Measurements from ENCODE around the gene ROBO1.

The ROBO1 gene

GRCh38 chr3:79297245-79297960 is 470.4 kb downstream of the ROBO1 start:
- no peak for DNase-seq

DNA sequence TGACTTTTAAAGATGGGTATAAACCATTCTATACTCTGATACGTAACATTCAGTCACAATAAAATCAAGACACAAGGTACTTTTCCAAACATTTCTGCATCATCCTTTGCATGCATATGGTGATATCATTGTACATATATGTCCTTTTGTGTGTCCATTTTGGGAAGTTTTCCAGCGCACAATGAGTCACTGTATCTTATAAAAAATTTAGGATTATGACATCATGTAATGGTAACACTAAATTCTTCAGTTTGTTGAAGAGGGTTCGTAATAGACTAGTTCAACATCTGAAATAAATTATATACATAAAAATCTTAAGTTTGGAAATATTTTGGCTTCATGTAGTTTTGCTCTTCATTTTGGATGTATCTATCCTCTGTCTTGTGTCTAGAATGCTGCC is 480.9 kb downstream of the ROBO1 start:
- DNase-seq: no peak

- no peak for DNase-seq
Observed at GRCh38 chr3:79285871-79286270, 481.9 kb downstream of the ROBO1 start.

DNA sequence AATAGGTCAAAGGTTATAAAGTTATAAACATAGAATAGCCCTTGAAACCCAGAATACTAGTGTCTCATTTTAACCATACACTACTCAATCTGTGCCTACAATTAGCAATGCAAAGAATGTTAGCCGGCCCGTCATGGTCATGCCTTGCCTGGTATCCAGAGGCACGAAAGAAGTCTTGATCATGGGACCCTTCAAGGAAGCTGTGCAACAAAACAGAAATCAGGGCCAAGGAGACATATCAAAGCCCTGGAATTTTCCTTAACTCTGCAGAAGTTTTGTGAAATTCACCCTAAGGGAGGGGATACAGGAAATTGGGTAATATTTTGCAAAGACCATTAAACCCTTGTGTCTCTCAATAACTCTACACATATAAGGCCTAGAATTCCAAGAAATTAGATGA is 482.4 kb downstream of the ROBO1 start:
- DNase-seq: no peak

- no peak for DNase-seq
Observed at GRCh38 chr3:79284781-79285180, 483.0 kb downstream of the ROBO1 start.

GRCh38 chr3:79278681-79279080 is 489.1 kb downstream of the ROBO1 start:
- DNase-seq: no peak

DNA sequence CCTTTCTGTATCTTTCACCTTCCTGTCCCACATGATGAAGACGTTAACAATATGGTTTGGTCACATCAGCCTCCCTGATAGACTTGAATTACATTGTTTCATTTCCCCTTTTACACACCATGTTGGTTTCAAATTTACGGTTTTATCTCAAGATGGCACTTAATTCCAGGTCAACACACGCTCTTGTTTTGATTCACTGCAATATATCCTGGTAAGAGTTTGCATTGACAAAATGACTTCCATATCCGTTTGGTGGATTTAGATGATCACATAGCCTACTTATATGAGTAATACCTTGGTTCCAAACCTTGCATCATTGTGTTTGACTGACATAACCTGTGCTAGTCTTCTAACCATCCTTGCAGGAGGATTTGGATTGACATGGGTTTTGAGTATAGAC is 499.4 kb downstream of the ROBO1 start:
- no peak for DNase-seq

- DNase-seq: no peak
Observed at GRCh38 chr3:79264892-79265291, 502.9 kb downstream of the ROBO1 start.

DNA sequence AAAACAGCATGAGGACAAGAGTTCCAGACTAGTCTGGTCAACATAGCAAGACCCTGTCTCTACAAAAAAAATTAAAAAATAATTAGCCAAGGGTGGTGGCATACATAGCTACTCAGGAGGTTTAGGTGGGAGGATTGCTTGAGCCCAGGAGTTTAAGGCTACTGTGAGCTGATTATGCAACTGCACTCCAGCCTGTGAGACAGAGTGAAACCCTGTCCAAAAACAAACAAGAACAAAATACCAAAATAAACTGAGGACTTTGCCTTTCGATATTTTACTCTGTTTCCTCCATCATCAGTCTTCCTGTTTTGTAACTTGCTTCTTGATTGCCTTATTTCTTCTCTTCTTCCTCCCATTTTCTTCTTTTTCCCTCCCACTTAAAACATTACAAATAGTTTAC is 504.4 kb downstream of the ROBO1 start:
- no peak for DNase-seq

GRCh38 chr3:79258479-79258878 is 509.3 kb downstream of the ROBO1 start:
- DNase-seq: no peak

DNA sequence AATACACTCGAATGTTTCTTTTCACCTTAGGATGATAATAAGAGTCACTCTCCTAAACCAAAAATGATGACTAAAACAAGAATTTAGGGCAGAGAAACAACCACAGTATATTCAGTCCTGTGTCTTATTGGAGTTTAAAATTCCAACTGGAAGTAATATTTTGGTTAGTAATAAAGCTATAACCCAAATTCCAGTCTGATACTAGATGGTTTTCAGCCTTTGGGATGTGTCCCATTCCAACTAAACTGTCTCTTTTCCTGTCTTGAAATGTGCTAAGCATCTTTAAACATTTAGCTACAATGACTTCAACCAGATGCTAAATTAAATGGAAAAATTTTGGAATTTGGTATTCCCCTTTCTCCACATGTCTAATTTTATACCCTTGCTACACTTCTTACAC is 510.0 kb downstream of the ROBO1 start:
- DNase-seq: no peak

DNA sequence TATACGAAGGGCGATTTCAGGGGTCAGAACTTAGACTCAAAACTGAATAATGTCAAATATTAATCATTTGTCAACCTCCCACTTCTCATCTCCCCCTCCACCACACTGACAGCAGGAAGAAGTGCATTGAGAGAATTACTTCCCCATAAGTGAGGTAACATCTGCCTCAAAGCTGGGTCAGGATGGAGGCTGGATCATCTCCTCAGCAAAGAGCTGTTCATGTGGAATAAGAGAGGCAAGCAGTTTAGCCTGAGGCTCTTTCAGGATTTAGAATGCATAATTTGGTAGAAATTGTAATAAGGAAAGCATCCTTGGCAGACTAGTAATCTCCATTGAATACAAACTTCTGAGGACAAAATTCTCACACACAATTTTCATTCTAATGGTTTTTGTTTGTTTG is 512.1 kb downstream of the ROBO1 start:
- DNase-seq: no peak

DNA sequence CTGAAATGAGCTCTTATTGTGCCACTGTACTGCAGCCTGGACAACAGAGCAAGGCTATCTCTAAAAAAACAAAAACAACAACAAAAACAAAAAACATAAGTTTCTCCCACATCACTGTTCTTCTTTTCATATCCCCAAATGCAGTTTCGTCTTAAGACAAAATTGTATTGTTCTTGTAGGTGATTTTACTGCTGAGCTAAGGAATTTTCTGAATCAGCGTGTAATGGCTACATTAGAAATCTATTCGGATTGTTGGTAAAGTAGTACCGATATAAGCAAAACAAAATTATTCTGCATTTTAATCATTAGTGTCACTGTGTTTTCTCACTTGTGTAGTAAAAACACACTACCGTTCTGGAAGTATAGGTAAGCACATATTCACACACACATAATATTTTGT is 512.5 kb downstream of the ROBO1 start:
- DNase-seq: no peak

DNA sequence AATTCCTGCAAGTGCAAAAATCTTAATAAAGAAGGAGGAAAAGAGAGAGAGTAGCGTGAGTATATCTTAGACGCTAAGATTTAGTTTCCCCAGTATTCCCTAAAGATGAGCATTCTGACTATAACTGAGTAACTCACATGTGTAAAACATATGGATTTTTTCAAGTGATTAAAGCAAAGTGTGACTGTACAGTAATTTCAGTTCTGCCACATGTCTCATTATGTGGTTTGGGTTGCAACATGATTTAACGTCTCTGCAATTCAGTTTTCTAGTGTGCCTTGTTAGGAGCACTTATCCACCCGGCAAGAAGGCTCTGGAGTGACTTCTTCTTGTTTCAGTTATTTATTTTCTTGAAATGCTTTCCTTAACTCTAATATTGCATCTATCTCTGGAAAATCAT is 514.1 kb downstream of the ROBO1 start:
- DNase-seq: no peak

- DNase-seq: no peak
Observed at GRCh38 chr3:79253271-79253670, 514.5 kb downstream of the ROBO1 start.

GRCh38 chr3:79250746-79251145 is 517.1 kb downstream of the ROBO1 start:
- DNase-seq: no peak

DNA sequence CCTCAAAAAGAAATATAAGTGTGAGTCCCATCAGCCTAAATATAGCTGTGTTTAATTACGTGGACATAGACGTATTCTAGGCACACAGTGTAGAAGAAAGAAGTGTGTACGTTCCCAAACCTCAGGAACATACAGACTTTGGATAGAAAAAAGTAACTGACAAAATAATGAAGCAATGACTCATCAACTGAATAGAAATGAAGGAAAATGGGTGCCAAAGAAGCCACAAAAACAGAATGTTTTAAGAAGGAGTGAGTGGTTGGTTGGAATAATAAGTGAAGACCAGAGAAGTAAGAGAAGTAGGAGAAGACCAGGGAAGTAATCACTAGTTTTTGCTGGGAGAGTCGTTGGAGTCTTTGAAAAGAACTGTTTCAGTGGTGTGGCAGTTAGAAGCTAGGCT is 518.1 kb downstream of the ROBO1 start:
- no peak for DNase-seq

GRCh38 chr3:79247725-79248043 is 520.1 kb downstream of the ROBO1 start:
- no peak for DNase-seq

- DNase-seq: no peak
Observed at GRCh38 chr3:79246875-79247724, 520.7 kb downstream of the ROBO1 start.

GRCh38 chr3:79245284-79246138 is 522.3 kb downstream of the ROBO1 start:
- no peak for DNase-seq

DNA sequence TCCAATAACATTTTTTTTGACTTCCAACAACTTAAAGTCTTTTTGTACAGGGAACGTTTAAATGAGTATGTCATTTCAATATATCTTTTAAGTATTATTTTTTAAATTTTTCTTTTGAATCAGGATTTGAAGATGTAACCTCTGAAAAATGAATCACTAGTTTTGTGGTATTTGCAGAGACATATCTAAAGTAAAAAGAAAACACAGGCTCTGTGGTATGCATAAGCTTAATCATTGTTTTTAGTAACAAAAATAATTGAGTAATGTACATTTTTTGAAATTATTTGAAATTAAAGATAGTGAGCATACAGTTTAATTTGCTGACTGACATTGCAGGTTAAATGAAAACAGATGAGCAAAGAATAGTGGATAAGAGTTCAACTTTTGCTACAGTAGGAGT is 531.3 kb downstream of the ROBO1 start:
- no peak for DNase-seq

DNA sequence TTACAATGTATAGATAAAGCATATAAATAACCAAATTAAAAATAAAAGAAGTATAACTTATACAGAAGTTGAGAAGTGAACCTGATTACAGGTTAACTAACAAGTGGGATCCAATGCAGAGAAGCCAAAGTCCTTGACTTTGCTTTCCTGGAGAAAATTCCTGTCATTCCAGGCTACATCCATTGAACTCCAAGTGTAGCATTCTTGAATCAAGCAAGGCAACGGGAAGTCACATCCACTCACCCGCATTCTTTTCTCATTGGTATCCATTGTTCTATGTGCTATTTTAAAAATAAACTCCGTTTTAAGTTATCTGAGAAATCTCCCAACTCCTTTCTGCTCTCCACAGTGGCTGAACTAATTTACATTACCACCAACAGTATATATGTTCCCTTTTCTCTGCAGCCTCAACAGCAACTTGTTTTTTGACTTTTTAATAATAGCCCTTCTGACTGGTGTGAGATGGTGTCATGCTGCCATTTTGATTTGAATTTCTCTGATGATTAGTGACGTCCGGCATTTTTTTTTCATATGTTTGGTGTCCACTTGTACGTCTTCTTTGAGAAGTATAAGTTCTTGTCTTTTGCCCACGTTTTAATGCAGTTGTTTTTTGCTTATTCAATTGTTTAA is 534.3 kb downstream of the ROBO1 start:
- no peak for DNase-seq

DNA sequence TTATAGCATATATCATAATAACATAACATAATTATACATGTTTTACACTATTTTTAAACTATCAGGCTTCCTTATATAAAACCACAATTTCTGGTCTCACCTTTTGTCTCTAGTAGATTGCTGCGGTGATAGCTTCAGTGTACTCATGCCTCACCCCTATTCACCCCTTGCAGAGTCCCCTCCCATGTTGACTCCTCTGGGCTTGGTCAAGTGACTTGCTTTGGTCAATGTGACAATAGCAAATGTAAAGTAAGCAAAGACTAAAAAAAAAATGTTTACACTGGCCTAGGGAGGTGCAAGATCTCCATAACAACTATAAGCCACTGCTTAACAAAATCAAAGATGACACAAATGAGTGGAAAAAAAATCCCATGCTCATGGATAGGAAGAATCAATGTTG is 537.5 kb downstream of the ROBO1 start:
- DNase-seq: no peak

All from activated CD4-positive, alpha-beta T cell treated with anti-CD3 and anti-CD28 coated beads for 4 hours (primary cell).